Loucy (cell line): ENCODE data around the gene CSNK1G1.

Experiments used
- H2AFZ ChIP-seq: fragments of 200-600 bp; sonication (generic); 2 replicates; pipeline ENCODE4 v1.6.0; 2016; ENCODE audit warnings: antibody characterized with exemption, mild to moderate bottlenecking, low read length, moderate library complexity
- H3F3A ChIP-seq: fragments of 200-600 bp; 2 replicates; pipeline ENCODE4 v1.6.0; 2016; ENCODE audit warnings: antibody characterized with exemption, low read depth, mild to moderate bottlenecking
- H3K27me3 ChIP-seq: fragments of 200-600 bp; sonication (generic); 2 replicates; pipeline ENCODE4 v1.6.1; 2014; ENCODE audit warnings: low read length, mild to moderate bottlenecking; ENCODE audit not compliant: insufficient read depth, poor library complexity, severe bottlenecking
- H3K36me3 ChIP-seq: fragments of 200-600 bp; sonication (generic); 2 replicates; pipeline ENCODE4 v1.6.1; 2016; ENCODE audit warnings: low read length; ENCODE audit not compliant: insufficient read depth
- H3K4me1 ChIP-seq: fragments of 200-600 bp; sonication (generic); 2 replicates; pipeline ENCODE4 v1.5.1; 2014; ENCODE audit warnings: low read length, mild to moderate bottlenecking; ENCODE audit not compliant: insufficient read depth, poor library complexity, severe bottlenecking
- H3K4me2 ChIP-seq: fragments of 200-600 bp; sonication (generic); 2 replicates; pipeline ENCODE4 v1.6.0; 2014; ENCODE audit warnings: antibody characterized with exemption, low read length, low read depth, mild to moderate bottlenecking; ENCODE audit not compliant: poor library complexity, severe bottlenecking
- H3K4me3 ChIP-seq: fragments of 200-600 bp; sonication (generic); 2 replicates; pipeline ENCODE4 v1.5.1; 2014; ENCODE audit warnings: low read length, mild to moderate bottlenecking, mixed read lengths; ENCODE audit not compliant: poor library complexity, severe bottlenecking
- H3K79me2 ChIP-seq: fragments of 200-600 bp; sonication (generic); 2 replicates; pipeline ENCODE4 v1.6.1; 2014; ENCODE audit warnings: low read length; ENCODE audit not compliant: insufficient read depth
- H3K9ac ChIP-seq: fragments of 200-600 bp; sonication (generic); 2 replicates; pipeline ENCODE4 v1.6.0; 2014; ENCODE audit warnings: mild to moderate bottlenecking, low read depth, low read length, moderate library complexity; ENCODE audit not compliant: poor library complexity, severe bottlenecking
- H3K9me2 ChIP-seq: fragments of 200-600 bp; sonication (generic); replicated peaks from 2 replicates; pipeline ENCODE4 v1.6.1; 2016; ENCODE audit warnings: low read depth, low read length, mixed read lengths
- H3K9me3 ChIP-seq: fragments of 200-600 bp; sonication (generic); 2 replicates; pipeline ENCODE4 v1.6.1; 2014; ENCODE audit warnings: mild to moderate bottlenecking, antibody characterized with exemption, low read length, low read depth; ENCODE audit not compliant: insufficient read depth
- H4K20me1 ChIP-seq: fragments of 200-600 bp; sonication (generic); 2 replicates; pipeline ENCODE4 v1.6.0; 2014; ENCODE audit warnings: antibody characterized with exemption, low read length, mild to moderate bottlenecking; ENCODE audit not compliant: insufficient read depth, poor library complexity, severe bottlenecking
- CTCF ChIP-seq: fragments of 200-600 bp; sonication (generic); conservative IDR thresholded peaks from 2 replicates; pipeline ENCODE4 v1.5.1; 2014; ENCODE audit warnings: mild to moderate bottlenecking, antibody characterized with exemption, low read length
- EZH2phosphoT487 ChIP-seq: fragments of 200-600 bp; IDR thresholded peaks from 2 replicates; pipeline ENCODE4 v1.6.1; 2018; ENCODE audit warnings: antibody characterized with exemption, mild to moderate bottlenecking, moderate library complexity, borderline replicate concordance

The CSNK1G1 gene

GRCh38 chr15:64141798-64142512, 214.0 kb downstream of the CSNK1G1 start:
- Histone ChIP-seq H3K4me3 (no peak overlapping the region), H3K79me2 (no peaks in the 10 kb centered on the region), H4K20me1 (no peaks in the 10 kb centered on the region), H3K9me2 (no peaks in the 10 kb centered on the region), H3K4me2 (no peak overlapping the region), H3K27me3 (no peaks in the 10 kb centered on the region), H3K36me3 (peaks cover 35% of the 10 kb centered on the region; the same call in 1 of the 2 replicates), H3K9me3 (no peaks in the 10 kb centered on the region), H3K4me1 (no peaks in the 10 kb centered on the region), H3K9ac (no peak overlapping the region), H3F3A (no peaks in the 10 kb centered on the region), H2AFZ (no peak overlapping the region)
- no peak for TF ChIP-seq CTCF
- TF ChIP-seq EZH2phosphoT487: no peak

- H3K4me3 ChIP-seq: no peak overlapping the region
- peaks cover 56% of the 10 kb centered on the region; the same call in 1 of the 2 replicates for H3K36me3 ChIP-seq
- TF ChIP-seq EZH2phosphoT487 (no peak), CTCF (no peak)
Measured at GRCh38 chr15:64138331-64138941, 217.5 kb downstream of the CSNK1G1 start.

GRCh38 chr15:64137226-64137833, 218.6 kb downstream of the CSNK1G1 start:
- no peak for TF ChIP-seq EZH2phosphoT487
- no peak for TF ChIP-seq CTCF
- Histone ChIP-seq H2AFZ (no peak overlapping the region), H4K20me1 (no peaks in the 10 kb centered on the region), H3K4me3 (no peak overlapping the region), H3K9me2 (no peaks in the 10 kb centered on the region), H3K9ac (no peak overlapping the region), H3K4me1 (no peaks in the 10 kb centered on the region), H3K9me3 (no peaks in the 10 kb centered on the region), H3K27me3 (no peaks in the 10 kb centered on the region), H3K4me2 (no peak overlapping the region), H3F3A (no peaks in the 10 kb centered on the region), H3K79me2 (no peaks in the 10 kb centered on the region), H3K36me3 (peaks cover 61% of the 10 kb centered on the region; the same call in 1 of the 2 replicates)

More at GRCh38 chr15:64138331-64138941, 217.5 kb downstream of the CSNK1G1 start:
- Histone ChIP-seq H3K9ac (no peak overlapping the region), H2AFZ (no peak overlapping the region), H3K4me2 (no peak overlapping the region), H3K27me3 (no peaks in the 10 kb centered on the region), H3K9me2 (no peaks in the 10 kb centered on the region), H3K79me2 (no peaks in the 10 kb centered on the region), H4K20me1 (no peaks in the 10 kb centered on the region), H3K4me1 (no peaks in the 10 kb centered on the region), H3F3A (no peaks in the 10 kb centered on the region), H3K9me3 (no peaks in the 10 kb centered on the region)
